GM21825 (cell line): Measurements from ENCODE around the gene FLII.

ENCODE experiments used
- ATAC-seq: cut with Tn5 transposase; IDR thresholded peaks from one replicate; pipeline ENCODE4 v1.9.1; 2021; ENCODE audit warnings: mild to moderate bottlenecking, moderate library complexity; ENCODE audit not compliant: unreplicated experiment

FLII gene

GRCh38 chr17:18245038-18245776 is 13.3 kb downstream of the FLII start:
- no peak for ATAC-seq

- no peak for ATAC-seq
Measured at GRCh38 chr17:18241229-18241871, 17.2 kb downstream of the FLII start.

- no peak for ATAC-seq
Measured at GRCh38 chr17:18240449-18240848, 18.1 kb downstream of the FLII start.

- ATAC-seq: no peak
Measured at GRCh38 chr17:18238299-18238698, 20.2 kb downstream of the FLII start.

GRCh38 chr17:18237461-18237860 is 21.1 kb downstream of the FLII start:
- ATAC-seq: no peak

GRCh38 chr17:18236494-18236893 is 22.0 kb downstream of the FLII start:
- no peak for ATAC-seq

GRCh38 chr17:18235743-18236256 is 22.7 kb downstream of the FLII start:
- no peak for ATAC-seq

- ATAC-seq: no peak
Measured at GRCh38 chr17:18234853-18235380, 23.6 kb downstream of the FLII start.

GRCh38 chr17:18233803-18234518 is 24.6 kb downstream of the FLII start:
- no peak for ATAC-seq

- no peak for ATAC-seq
Measured at GRCh38 chr17:18231164-18231563, 27.4 kb downstream of the FLII start.

GRCh38 chr17:18230288-18231141 is 28.0 kb downstream of the FLII start:
- ATAC-seq: no peak

GRCh38 chr17:18229771-18230170 is 28.8 kb downstream of the FLII start:
- ATAC-seq: no peak

- ATAC-seq: no peak
Measured at GRCh38 chr17:18229254-18229653, 29.3 kb downstream of the FLII start.

- ATAC-seq: no peak
Measured at GRCh38 chr17:18228176-18228682, 30.3 kb downstream of the FLII start.

- no peak for ATAC-seq
Measured at GRCh38 chr17:18227635-18228034, 30.9 kb downstream of the FLII start.

GRCh38 chr17:18226284-18226945 is 32.1 kb downstream of the FLII start:
- no peak for ATAC-seq

GRCh38 chr17:18225642-18226283 is 32.8 kb downstream of the FLII start:
- peak; percentile 22 for ATAC-seq

- peak; percentile 76 for ATAC-seq
Measured at GRCh38 chr17:18225121-18225641, 33.4 kb downstream of the FLII start, which contains the start of gene LLGL1. LLGL1 (plus strand) TSS chr17:18225635; CDS start chr17:18225683, 48 bp downstream.
